Astrocyte of the hippocampus (primary cell): ENCODE measurements around the gene SEPTIN8.

Experiments used
- DNase-seq: peaks from one replicate; pipeline ENCODE4 v3.0.0; 2011; ENCODE audit warnings: low read depth, low spot score

The SEPTIN8 gene

GRCh38 chr5:132782101-132782500 lies 5.1 kb upstream of the SEPTIN8 start:
- DNase-seq: peak; percentile 54

DNA sequence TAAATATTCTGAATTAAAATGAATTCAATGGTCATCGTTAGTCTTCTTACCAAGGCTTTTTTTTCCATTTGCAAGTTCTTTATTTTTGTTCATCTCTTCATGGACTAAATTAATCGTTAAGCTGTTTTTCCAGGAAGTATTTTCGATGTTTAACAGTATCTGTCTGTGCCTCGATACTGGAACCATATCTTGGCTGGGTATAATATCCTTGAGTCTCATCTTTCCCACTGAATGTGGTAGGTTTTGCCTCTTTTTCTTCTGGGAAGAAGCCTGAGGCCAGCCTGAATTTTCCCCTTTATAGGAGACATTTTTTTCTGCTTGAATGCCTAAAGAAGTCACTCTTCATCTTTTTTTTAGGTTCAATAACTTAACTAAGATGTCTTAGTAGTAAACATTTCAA lies 4.0 kb upstream of the SEPTIN8 start:
- no peak for DNase-seq

GRCh38 chr5:132780577-132780976 lies 3.5 kb upstream of the SEPTIN8 start:
- no peak for DNase-seq

DNA sequence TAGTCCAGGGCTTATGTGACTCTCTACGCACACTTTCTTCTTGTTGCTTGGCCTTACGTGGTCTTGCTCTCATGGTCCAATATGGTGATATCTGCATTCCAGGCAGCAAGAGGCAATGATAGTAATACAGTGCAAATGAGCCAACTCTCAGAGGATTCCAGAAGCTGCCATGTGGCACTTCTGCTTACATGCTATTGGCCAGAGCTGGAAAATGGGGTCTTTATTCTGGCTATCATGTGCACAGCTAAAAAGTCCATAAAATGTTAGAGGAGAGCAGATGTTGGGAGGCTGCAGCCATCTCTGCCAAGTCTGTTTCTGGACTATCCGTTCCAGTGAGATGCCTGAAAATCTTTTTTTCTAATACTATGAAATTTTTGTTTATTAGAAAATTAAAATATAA lies 2.9 kb upstream of the SEPTIN8 start:
- no peak for DNase-seq

- no peak for DNase-seq
Observed at GRCh38 chr5:132778856-132779255, 1.8 kb upstream of the SEPTIN8 start.

DNA sequence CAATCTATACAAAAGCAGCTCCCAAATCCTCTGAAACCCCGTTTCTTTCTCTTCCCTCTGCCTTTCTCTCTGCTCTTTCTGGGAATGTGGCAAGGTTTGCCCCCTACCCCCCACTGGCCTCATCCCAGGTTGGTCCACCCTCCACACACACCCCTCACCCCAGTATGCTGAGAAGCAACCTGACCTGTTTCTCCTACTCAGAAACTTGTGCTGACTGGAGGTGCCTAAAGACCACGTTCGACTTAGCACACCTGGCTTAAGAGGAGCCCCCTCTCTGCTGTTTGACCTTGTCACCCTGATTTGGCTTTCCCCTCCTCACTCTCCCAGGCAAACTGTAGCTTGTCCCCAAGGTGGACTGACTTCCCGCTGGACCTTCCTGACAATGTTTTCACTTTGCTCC lies 1.1 kb upstream of the SEPTIN8 start:
- DNase-seq: no peak

GRCh38 chr5:132776938-132777208 lies 166 bp downstream of the SEPTIN8 start:
- DNase-seq: no peak

DNA sequence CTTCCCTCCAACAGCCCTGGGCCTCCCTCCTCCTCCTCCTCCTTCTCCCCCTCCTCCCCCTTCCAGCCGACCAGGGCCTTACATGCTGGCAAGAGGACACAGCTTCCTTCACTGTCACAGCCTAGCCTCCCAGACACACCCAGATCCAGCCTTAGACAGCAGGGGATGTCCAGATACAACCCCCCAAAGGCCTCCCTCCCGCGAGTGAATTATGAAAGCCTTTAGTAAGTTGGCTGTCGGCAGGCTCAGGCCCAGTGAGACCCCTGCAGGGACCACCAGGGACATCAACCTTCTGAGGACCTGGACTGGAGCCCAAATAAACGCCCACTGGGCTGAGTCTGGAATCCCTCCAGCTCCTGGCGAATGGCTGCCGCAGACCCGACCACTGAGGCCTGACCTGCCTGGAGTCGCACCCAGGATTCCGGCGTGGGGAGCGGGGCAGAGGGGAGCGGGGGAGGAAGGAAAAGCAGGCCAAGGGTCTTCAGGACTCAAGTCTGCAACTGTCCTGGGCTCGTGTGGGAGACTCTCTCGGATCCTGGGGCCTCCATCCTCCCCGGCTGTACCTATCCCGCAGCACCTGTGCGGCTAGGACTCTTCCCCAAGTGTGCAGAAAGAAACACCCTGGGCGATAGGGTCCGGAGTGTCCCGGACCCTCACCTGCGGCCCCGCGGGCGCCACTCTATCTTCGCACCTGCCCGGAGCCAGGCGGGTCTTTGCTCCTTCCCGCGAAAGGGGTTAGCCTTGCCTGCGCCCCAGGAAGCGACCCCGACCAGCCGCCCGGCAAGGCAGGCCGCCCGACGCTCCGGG lies 705 bp downstream of the SEPTIN8 start:
- peak; percentile 70 for DNase-seq

DNA sequence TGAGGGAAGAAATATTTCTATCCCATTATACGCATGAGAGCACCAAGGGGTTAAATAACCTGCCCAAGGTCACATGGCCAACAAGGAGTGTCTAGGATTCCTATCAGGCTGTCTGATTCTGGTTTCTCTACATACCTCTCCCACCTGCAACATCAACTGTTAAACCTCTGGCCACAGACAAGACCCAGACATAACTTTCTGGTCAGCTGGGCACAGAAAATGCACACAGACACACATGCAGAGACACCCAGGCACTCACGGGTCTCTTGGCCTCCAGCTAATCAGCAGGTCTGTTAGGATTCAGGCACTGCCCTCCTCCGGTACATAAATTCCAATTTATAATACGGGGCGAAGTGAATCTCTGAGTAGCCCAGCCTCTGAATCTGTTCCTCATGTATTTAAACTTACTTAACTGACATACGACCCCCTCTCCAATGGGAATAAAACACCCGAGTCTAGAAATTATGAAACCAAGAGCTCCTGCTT lies 1.5 kb downstream of the SEPTIN8 start:
- peak; percentile 63 for DNase-seq

- no peak for DNase-seq
Observed at GRCh38 chr5:132774896-132775295, 2.1 kb downstream of the SEPTIN8 start.

DNA sequence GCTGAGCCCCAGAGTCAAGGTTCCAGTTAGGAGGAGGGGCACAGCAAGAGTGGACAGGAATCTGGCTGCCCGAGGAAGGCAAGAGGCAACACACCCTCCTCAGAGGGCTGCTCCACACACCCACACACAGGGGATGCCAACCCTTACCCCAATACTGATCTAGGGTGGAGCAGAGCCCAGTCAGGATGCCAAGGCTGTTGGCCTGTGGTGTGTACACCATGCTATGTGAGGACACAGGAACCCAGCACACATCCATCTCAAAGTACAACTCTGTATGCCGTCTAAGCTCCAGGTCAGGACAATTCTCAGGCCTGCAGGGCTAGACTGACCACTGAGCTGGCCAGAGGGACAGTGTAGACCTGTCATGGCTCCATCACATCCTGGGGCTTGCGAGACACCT lies 2.6 kb downstream of the SEPTIN8 start:
- DNase-seq: no peak

- DNase-seq: no peak
Observed at GRCh38 chr5:132773601-132774355, 3.3 kb downstream of the SEPTIN8 start.

- no peak for DNase-seq
Observed at GRCh38 chr5:132773114-132773513, 3.9 kb downstream of the SEPTIN8 start.

DNA sequence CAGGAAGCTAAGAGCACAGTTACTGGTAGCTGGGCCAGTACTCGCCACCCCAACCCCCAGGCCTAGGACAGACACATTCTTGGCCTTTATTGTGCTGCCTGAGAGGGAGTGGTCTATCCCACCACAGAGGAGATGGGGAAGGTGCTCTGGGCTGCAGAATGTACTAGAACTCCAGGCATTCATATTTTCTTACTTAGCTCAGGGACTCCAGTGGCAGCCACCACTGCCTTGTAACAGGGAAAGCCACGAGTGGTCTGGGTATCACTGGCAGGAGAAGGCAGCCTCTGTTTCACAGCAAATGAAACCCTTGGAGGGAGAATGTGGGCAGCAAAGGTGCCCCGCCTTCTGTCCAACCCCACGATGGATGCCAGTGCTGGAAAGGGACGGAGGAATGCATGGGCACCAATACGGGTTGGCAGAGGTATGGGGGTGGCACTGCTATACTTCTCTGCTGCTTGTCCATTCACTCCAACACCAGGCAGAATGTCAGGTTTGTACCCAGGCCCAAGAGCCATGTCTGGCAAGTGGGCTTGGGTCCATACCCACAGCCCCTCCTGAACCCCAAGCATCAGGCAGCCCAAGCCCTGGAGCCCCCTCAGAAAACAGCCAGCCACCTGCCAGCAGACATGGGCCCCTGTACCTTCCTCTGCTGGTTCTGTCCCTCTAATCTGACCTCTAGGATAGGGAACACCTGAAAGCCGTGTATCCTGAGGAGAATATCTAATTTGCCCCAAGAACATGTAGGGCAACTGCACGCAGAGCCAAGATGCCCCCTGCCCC lies 4.6 kb downstream of the SEPTIN8 start:
- peak; percentile 74 for DNase-seq

DNA sequence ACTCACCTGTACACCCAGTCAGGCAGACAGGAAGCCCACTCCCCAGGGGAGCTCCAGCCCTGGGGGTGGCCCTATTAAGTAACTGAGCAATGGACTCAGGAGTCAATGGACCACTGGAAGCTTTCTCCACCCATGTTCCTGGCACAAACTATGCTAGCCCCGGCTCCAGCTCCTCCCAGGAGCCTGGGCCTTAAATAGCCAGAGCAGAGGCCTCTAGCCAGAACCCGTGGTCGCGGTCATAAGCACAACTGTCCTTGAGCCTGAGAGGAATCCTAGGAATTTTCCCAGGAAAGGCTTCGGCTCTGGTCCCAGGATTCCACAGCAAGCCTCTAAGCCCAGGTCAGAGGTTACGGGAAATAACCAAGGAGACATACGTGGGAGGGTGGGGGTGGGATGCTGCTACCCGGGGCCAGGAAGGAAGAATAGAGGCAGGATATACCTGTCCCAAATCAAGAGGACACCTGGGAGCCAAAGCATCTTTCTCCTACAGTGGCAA lies 5.5 kb downstream of the SEPTIN8 start:
- peak; percentile 82 for DNase-seq

GRCh38 chr5:132770476-132771159 lies 6.4 kb downstream of the SEPTIN8 start:
- DNase-seq: peak; percentile 38

GRCh38 chr5:132768485-132768868 lies 8.6 kb downstream of the SEPTIN8 start:
- no peak for DNase-seq

DNA sequence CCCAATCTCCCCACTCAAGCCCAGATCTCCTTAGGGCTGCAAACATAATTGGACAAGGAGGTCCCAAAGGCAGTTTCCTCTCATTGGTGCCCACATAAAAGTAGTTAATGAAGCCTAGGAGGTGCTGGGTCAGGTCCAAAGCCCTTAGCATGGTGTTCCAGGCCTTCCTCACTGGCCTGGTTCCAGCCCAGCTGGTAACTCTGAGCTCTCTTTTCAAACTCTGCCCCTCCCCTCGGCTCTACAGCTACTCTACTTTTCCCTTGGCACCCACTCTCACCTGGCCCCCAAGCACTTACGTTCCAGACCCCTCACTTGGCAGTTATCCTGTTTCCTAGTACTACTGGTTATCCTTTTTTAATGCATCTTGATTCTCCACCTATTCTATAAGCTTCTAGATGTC lies 9.9 kb downstream of the SEPTIN8 start:
- peak; percentile 51 for DNase-seq

DNA sequence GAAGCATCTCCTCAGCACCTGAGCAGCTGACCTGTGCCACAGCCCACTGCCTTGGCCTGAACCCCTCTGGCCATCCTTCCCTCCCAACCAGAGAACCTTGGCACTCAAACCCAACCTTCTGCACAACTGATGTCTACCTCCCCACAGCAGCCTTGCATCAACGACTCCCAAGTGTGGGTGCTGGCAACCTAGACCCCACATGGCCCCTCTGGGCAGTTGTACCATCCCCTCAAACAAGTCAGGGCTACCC lies 10.3 kb downstream of the SEPTIN8 start:
- DNase-seq: no peak

- DNase-seq: no peak
Observed at GRCh38 chr5:132766020-132766805, 10.8 kb downstream of the SEPTIN8 start.
